GM19468 (cell line): Measurements from ENCODE around the gene WAC.
"Not testable (repeated sequence)": the region's sequence is repeated elsewhere in the genome, so short reads cannot be mapped to it uniquely, and the experiment has no call there.

ENCODE experiments used
- ATAC-seq: cut with Tn5 transposase; IDR thresholded peaks from one replicate; pipeline ENCODE4 v1.9.1; 2021; ENCODE audit warnings: mild to moderate bottlenecking, moderate library complexity, moderate number of reproducible peaks; ENCODE audit not compliant: unreplicated experiment; ENCODE audit errors: extremely low read depth

WAC gene, protein sequence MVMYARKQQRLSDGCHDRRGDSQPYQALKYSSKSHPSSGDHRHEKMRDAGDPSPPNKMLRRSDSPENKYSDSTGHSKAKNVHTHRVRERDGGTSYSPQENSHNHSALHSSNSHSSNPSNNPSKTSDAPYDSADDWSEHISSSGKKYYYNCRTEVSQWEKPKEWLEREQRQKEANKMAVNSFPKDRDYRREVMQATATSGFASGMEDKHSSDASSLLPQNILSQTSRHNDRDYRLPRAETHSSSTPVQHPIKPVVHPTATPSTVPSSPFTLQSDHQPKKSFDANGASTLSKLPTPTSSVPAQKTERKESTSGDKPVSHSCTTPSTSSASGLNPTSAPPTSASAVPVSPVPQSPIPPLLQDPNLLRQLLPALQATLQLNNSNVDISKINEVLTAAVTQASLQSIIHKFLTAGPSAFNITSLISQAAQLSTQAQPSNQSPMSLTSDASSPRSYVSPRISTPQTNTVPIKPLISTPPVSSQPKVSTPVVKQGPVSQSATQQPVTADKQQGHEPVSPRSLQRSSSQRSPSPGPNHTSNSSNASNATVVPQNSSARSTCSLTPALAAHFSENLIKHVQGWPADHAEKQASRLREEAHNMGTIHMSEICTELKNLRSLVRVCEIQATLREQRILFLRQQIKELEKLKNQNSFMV

DNA sequence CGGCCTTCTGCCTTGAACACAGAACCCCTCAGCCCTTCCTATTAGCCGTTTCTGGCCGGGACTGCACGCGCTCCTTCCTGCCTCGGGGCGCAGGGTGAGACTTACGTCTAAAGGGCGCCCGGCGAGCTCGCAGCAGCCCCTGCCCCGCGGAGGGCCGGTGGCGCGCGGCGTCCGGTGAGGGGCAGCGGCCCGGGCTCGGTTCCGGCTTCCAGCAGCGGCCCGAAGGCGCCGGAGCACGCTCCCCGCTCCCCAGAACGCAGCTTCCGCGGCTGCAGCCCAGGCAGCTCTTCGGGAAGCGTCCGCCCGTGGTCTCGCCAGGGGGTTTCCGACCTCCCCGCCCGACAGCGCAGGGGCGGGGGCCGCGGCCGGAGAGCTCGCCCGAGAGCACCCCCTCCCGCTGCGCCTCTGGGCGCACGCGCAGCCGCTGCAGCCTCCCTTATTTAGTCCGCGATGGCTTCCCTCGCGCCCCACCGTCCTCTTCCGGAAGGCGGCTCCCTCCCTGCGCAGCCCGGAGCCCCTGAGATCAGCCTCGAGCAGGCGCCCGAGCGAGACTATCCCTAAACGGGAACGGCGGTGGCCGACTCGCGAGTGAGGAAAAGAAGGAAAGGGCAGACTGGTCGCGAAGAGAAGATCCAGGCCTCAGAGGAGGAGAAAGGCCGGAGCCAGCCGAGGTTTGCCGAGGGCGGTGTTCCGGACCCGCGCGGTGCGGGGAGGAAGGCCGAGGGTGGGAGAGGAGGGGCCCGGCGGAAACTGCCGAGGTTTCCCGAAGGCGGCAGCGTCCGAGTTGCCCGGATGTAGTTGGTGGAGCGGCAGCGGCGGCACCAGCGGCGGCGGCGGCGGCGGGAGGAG, at the start of gene WAC:
Gene WAC, plus strand, starts transcription at position 782 of the 849 bp plus-strand sequence. CDS start 462 bp downstream, outside the sequence.
- peak; percentile 80 for ATAC-seq

DNA sequence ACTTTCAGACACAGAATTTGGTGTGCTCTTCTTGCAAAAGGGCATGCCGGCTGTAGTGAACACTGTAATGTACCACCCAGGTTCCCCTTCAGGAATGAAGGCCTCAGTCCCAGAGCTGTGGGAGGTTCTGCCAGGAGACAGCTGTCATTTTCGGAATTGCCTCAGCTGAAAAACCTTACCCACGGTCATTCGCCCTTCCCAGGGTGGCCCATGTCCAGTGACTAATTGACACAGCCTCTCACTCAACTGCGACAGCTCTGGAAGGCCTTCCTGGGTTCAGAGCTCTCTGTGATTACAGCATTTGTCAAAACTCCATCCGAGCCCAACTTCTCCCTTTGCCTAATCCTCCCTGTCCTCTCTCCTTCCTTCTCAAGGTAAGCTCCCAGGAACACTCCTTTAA, 43.7 kb upstream of the WAC start:
- ATAC-seq, result no peak

GRCh38 chr10:28490256-28490865, 42.6 kb upstream of the WAC start:
- not testable (repeated sequence) for ATAC-seq

DNA sequence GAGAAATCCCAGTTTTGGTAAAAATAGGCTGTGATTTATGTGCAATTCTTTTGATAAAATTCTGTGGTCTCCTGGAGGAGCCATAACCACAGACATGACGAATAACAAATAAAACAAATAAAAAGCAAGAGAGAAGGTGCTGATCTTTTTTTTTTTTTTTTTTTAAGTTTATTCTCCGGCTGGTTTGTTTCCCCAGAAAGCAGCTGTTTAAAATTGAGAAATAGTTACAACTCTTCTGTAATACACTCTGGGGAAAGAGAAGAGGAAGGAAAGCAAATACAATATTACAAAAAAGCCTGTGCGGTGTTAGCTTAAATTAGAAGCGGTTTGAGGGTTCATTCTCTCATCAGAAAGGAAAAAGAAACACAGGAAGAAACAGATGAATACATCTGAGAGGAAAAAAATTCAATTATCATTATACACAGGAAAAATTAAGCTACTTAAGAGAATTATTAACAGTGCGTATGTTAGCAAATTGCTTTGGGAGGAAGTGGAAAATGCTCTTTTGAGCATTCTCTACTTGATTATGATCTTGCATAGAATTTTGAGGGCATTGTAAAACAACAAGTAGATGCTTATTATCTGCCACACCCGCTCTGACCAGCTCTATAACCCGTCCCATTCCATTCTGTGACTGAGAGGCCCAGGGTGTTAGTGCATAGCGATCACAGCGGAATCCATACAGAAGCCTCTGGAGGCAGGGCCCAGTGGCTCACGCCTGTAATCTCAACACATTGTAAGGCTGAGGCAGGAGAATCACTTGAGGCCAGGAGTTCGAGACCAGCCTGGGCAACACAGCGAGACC, 40.6 kb upstream of the WAC start:
- no peak for ATAC-seq

DNA sequence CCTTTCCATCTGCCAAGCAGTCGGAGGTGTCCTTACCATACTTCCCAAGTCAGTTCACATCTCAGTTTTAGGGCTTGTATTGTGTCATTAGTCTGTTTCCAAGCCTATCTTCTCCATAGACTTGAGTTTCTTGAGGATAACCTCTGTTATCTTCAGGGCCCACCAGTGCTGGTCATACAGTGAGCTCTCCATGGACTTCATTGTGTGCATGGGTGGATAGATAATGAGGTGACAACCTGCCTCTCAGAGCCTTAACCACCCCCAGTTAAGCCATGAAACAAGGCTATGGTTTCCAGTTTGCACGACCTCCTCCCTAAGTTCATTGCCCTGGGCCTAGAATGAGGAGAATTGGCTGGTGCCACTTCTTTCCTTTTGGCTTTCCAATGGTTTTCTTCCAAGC, 38.5 kb upstream of the WAC start:
- ATAC-seq, result no peak

- no peak for ATAC-seq
Observed at GRCh38 chr10:28495084-28495483, 37.8 kb upstream of the WAC start.

GRCh38 chr10:28496017-28496416, 36.9 kb upstream of the WAC start:
- no peak for ATAC-seq

DNA sequence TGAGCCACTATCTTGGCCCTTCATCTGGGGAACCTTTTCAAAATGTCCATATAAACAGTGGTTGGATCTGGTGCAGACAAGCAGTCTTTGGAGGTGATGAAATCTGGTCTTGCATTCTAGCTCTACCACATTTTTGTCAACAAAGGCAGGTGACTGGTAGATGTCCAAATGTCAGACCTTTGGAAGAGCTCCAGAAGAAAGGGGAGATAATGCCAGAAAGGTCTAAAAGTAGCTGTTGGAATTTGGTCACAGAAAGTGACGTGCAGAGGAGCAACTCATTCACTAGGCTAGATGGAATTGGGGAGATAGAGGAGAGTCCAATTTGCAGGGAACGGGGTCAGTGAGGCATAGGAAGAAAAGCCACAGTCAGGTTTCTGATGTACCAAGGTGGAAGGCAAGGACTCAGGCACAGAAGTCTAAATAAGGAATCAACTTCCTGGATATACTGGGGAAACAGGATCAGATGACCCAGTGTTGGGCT, 36.4 kb upstream of the WAC start:
- ATAC-seq, result no peak

DNA sequence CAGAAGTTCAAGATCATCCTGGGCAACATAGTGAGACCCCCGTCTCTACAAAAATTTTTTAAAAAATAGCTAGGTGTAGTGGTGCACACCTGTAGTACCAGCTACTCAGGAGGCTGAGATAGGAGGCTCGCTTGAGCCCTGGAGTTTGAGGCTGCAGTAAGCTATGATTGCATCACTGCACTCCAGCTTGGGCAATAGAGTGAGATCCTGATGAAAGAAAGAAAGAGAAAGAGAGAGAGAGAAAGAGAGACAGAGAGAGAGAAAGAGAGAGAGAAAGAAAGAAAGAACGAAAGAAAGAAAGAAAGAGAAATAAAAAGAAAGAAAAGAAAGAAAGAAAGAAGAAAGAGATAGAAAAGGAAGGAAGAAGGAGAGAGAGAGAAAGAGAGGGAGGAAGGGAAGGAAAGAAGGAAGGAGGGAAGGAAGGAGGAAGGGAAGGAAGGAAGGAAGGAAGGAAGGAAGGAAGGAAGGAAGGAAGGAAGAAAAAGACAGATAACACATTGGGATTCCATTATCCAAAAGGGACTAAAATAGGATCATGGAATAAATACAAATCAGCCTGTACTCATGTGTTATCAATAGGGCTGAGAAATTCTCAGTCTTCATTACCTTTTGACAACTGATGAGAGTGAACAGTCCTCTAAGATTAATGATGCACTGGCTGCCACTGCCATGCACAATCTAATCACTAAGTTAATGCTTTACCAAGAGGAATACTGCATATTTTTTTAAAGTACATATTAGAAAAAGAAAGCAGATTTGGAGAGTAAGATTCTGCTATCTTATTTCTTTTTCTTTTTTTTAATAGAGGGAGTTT, 35.4 kb upstream of the WAC start:
- no peak for ATAC-seq

DNA sequence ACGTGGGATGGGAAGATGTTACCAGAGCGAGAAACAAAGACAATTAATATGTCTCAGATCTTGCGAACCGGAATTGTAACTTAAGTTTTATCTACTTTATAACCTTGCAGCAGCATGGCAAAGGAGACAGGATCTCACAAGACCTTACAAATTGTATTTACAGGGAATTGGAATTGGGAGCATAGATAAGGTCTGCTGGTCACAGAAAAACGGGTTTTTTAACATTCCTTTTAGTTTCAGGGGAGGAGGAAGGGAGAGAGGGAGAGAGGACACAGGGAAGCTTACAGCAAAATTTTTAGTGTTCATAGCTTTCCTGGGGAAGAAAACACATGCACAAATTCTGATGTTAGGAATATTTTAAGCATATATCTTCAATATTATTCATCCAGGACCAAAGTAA, 32.7 kb upstream of the WAC start:
- not testable (repeated sequence) for ATAC-seq

GRCh38 chr10:28503114-28503513, 29.8 kb upstream of the WAC start:
- ATAC-seq, result no peak

- ATAC-seq, result no peak
Observed at GRCh38 chr10:28505359-28505959, 27.5 kb upstream of the WAC start.

DNA sequence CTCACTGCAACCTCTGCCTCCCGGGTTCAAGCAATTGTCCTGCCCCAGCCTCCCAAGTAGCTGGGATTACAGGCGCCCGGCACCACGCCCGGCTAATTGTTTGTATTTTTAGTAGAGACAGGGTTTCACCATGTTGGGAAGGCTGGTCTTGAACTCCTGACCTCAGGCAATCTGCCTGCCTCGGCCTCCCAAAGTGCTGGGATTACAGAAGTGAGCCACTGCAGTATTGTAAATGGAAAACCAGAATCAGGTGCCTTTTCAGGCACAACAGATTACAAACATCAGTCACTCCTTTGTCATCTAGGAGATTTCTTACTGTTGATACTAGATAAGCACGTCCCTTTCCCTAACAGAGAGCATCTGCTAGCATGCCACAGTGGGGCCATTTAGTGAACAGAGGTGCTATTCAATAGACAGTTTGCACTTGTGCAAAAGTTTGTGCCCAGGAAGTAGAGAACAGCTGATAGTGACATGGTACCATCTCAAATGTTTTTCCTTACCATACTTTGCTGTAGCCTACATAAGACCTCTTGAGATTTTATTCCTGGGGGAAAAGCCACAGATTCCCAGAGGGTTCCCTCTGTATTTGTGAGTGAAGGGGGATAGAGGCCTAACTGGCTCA, 24.5 kb upstream of the WAC start:
- ATAC-seq, result no peak

- ATAC-seq, result no peak
Observed at GRCh38 chr10:28509286-28509685, 23.6 kb upstream of the WAC start.

GRCh38 chr10:28514648-28515047, 18.3 kb upstream of the WAC start:
- ATAC-seq, result no peak

GRCh38 chr10:28520346-28520745, 12.6 kb upstream of the WAC start:
- ATAC-seq, result no peak

DNA sequence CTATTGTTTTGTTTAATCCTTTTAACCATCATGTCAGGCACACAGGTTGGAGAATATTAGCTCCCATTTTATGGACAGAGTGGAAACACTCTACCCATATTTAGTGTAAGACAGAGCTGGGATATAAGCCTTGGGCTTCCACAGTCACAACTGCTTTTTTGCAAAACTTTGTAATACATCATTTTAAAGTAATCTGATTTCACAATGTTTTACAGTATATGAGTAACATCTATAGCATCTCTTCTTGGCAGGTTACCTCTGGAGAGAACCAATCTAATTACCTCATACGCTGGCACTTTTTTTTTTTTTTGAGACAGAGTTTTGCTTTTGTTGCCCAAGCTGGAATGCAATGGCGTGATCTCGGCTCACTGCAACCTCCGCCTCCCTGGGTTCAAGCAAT, 12.1 kb upstream of the WAC start:
- not testable (repeated sequence) for ATAC-seq

- not testable (repeated sequence) for ATAC-seq
Observed at GRCh38 chr10:28521961-28522360, 11.0 kb upstream of the WAC start.
